Osteocyte (in vitro differentiated cells): Measurements from ENCODE around the gene DXO. TPM values are rescaled to one million over a fixed set of nuclear protein-coding genes. Genes with fewer than 3 reads are reported as not detected.

Source experiments
- DNase-seq: peaks from one replicate; pipeline ENCODE4 v3.0.0; 2021; ENCODE audit warnings: mixed read lengths; ENCODE audit not compliant: unreplicated experiment; ENCODE audit errors: extremely low spot score
- H3K27ac Mint-ChIP-seq: one replicate; pipeline ENCODE4 v1.8.0; 2021; ENCODE audit warnings: mild to moderate bottlenecking, mixed read lengths; ENCODE audit not compliant: unreplicated experiment
- H3K27me3 Mint-ChIP-seq: one replicate; pipeline ENCODE4 v1.8.0; 2021; ENCODE audit warnings: mixed read lengths; ENCODE audit not compliant: unreplicated experiment
- H3K36me3 Mint-ChIP-seq: one replicate; pipeline ENCODE4 v1.8.0; 2021; ENCODE audit warnings: mixed read lengths; ENCODE audit not compliant: unreplicated experiment
- H3K4me1 Mint-ChIP-seq: one replicate; pipeline ENCODE4 v1.8.0; 2021; ENCODE audit warnings: mixed read lengths; ENCODE audit not compliant: unreplicated experiment
- H3K4me3 Mint-ChIP-seq: one replicate; pipeline ENCODE4 v1.8.0; 2021; ENCODE audit warnings: mild to moderate bottlenecking, moderate library complexity, mixed read lengths; ENCODE audit not compliant: unreplicated experiment
- H3K9me3 Mint-ChIP-seq: one replicate; pipeline ENCODE4 v1.8.0; 2021; ENCODE audit warnings: mixed read lengths; ENCODE audit not compliant: unreplicated experiment
- CTCF ChIP-seq: fragments of 200-600 bp; sonication (generic); IDR thresholded peaks from 2 replicates; pipeline ENCODE4 v1.5.0; 2021; ENCODE audit warnings: antibody characterized with exemption, mild to moderate bottlenecking, moderate library complexity
- total RNA-seq: library from RNA; stranded (reverse); gene quantifications from 2 replicates; pipeline ENCODE4 v1.2.1, GENCODE V29; 2021

DXO gene
- total RNA-seq, 1 donor from 2014 or later = 30.8 TPM

- H3K4me1 Mint-ChIP-seq = peaks cover 13% of the 10 kb centered on the region
- H3K27me3 Mint-ChIP-seq = no peaks in the 10 kb centered on the region
- H3K36me3 Mint-ChIP-seq = peaks cover 49% of the 10 kb centered on the region
- no peak for DNase-seq
- TF ChIP-seq CTCF = no peak
- H3K27ac Mint-ChIP-seq = no peak overlapping the region
- H3K9me3 Mint-ChIP-seq = no peaks in the 10 kb centered on the region
- no peak overlapping the region for H3K4me3 Mint-ChIP-seq
Observed at GRCh38 chr6:31963921-31964320, 8.0 kb downstream of the DXO start.

GRCh38 chr6:31961616-31962015 lies 10.3 kb downstream of the DXO start:
- Mint-ChIP-seq H3K27me3 (no peaks in the 10 kb centered on the region), H3K27ac (no peak overlapping the region), H3K36me3 (peaks cover 46% of the 10 kb centered on the region), H3K4me1 (peaks cover 23% of the 10 kb centered on the region), H3K9me3 (no peaks in the 10 kb centered on the region), H3K4me3 (no peak overlapping the region)
- no peak for DNase-seq
- TF ChIP-seq CTCF = no peak

GRCh38 chr6:31958741-31959739 lies 12.9 kb downstream of the DXO start, which contains the start of the genes NELFE and SKIC2:
Gene NELFE (minus strand): TSS chr6:31958971. CDS start chr6:31958446, 525 bp downstream.
Gene SKIC2 (plus strand): TSS chr6:31959175. CDS start chr6:31959193, 18 bp downstream.
- Mint-ChIP-seq H3K4me1 (peaks cover 23% of the 10 kb centered on the region), H3K27ac (peak within 1 kb of the TSS; percentile 95), H3K27me3 (no peaks in the 10 kb centered on the region), H3K4me3 (peak within 1 kb of the TSS; percentile 96), H3K9me3 (no peaks in the 10 kb centered on the region), H3K36me3 (peaks cover 48% of the 10 kb centered on the region)
- peak; percentile 99 for DNase-seq
- TF ChIP-seq CTCF = no peak

GRCh38 chr6:31958412-31958740 lies 13.6 kb downstream of the DXO start:
- H3K4me1 Mint-ChIP-seq = peaks cover 23% of the 10 kb centered on the region
- peak overlapping the region; percentile 96 for H3K4me3 Mint-ChIP-seq
- H3K27ac Mint-ChIP-seq = peak overlapping the region; percentile 92
- H3K36me3 Mint-ChIP-seq = peaks cover 51% of the 10 kb centered on the region
- no peak for TF ChIP-seq CTCF
- H3K9me3 Mint-ChIP-seq = no peaks in the 10 kb centered on the region
- no peaks in the 10 kb centered on the region for H3K27me3 Mint-ChIP-seq
- DNase-seq = no peak

- peaks cover 23% of the 10 kb centered on the region for H3K4me1 Mint-ChIP-seq
- TF ChIP-seq CTCF = no peak
- no peaks in the 10 kb centered on the region for H3K27me3 Mint-ChIP-seq
- no peak for DNase-seq
- H3K4me3 Mint-ChIP-seq = no peak overlapping the region
- peaks cover 45% of the 10 kb centered on the region for H3K36me3 Mint-ChIP-seq
- H3K27ac Mint-ChIP-seq = no peak overlapping the region
- H3K9me3 Mint-ChIP-seq = no peaks in the 10 kb centered on the region
Observed at GRCh38 chr6:31956796-31957195, 15.1 kb downstream of the DXO start.
